Natural killer cell (primary cell): ENCODE results near the gene MAP4K2. TPM values are rescaled to one million over a fixed set of nuclear protein-coding genes. Genes with fewer than 3 reads are reported as not detected.

Source experiments
- ATAC-seq, 3 donors: fragments of 150-1000 bp in 2 of 3; fragments of 200-7000 bp in 1 of 3; cut with Tn5 transposase; 1 replicate in 1 of 3; 2 replicates in 2 of 3; pipeline ENCODE4 v1.10.0; 2021; ENCODE audit warnings: mild to moderate bottlenecking in 2 of 3, moderate library complexity in 2 of 3
- DNase-seq, 2 donors: peaks; one replicate each; pipeline versions ENCODE4 v3.0.0 to v3.0.0-alpha.2; 2013 to 2021; ENCODE audit warnings: mixed read lengths in 1 of 2
- H3K27ac ChIP-seq: one replicate; pipeline ENCODE4 v1.5.1; 2013; ENCODE audit warnings: mild to moderate bottlenecking, low read length
- H3K27me3 ChIP-seq: one replicate; pipeline ENCODE4 v1.6.1; 2013; ENCODE audit warnings: low read length; ENCODE audit not compliant: control insufficient read depth, insufficient read depth
- H3K36me3 ChIP-seq: one replicate; pipeline ENCODE4 v1.6.1; 2013; ENCODE audit warnings: low read length; ENCODE audit not compliant: control insufficient read depth, insufficient read depth
- H3K4me1 ChIP-seq: one replicate; pipeline ENCODE4 v1.6.1; 2013; ENCODE audit warnings: low read length; ENCODE audit not compliant: control insufficient read depth, insufficient read depth
- H3K4me3 ChIP-seq: one replicate; pipeline ENCODE4 v1.5.1; 2013; ENCODE audit warnings: low read length
- H3K9me3 ChIP-seq: one replicate; pipeline ENCODE4 v1.6.1; 2013; ENCODE audit warnings: low read length; ENCODE audit not compliant: control insufficient read depth, insufficient read depth
- H3K27ac Mint-ChIP-seq, 2 donors: one replicate each; pipeline ENCODE4 v1.8.0; 2022; ENCODE audit warnings: mild to moderate bottlenecking in 2 of 2, mixed read lengths in 2 of 2, moderate library complexity in 1 of 2
- H3K27me3 Mint-ChIP-seq, 2 donors: one replicate each; pipeline ENCODE4 v1.8.0; 2022; ENCODE audit warnings: low read depth in 2 of 2, mixed read lengths in 2 of 2
- H3K36me3 Mint-ChIP-seq: one replicate; pipeline ENCODE4 v1.8.0; 2022; ENCODE audit warnings: mixed read lengths
- H3K4me1 Mint-ChIP-seq, 2 donors: one replicate each; pipeline ENCODE4 v1.8.0; 2022; ENCODE audit warnings: mixed read lengths in 2 of 2
- H3K4me3 Mint-ChIP-seq: one replicate; pipeline ENCODE4 v1.8.0; 2022; ENCODE audit warnings: mild to moderate bottlenecking, moderate library complexity, mixed read lengths
- H3K9me3 Mint-ChIP-seq, 2 donors: one replicate each; pipeline ENCODE4 v1.8.0; 2022; ENCODE audit warnings: mixed read lengths in 2 of 2
- WGBS: methylation state at CpG from one replicate; pipeline ENCODE4 v1.1.7; 2013; ENCODE audit warnings: missing lambda C conversion rate; ENCODE audit not compliant: insufficient coverage; 5-methylcytosine and 5-hydroxymethylcytosine counted together
- intact Hi-C: fragments of 100-400 bp; cut with micrococcal nuclease; formaldehyde crosslinking; loops from one replicate; pipeline ENCODE4 v1.14.2; 2022
- total RNA-seq, 4 donors: library from RNA; stranded (reverse); fragments of 120-200 nt in 1 of 4; gene quantifications; one replicate each; pipeline versions ENCODE4 v1.2.3 to v1.2.4, GENCODE V29; 2013 to 2022
- TF ChIP-seq, protein P1 (sequence below): fragments of 200-600 bp; IDR thresholded peaks from one replicate; pipeline ENCODE4 v1.8.0; 2022; ENCODE audit warnings: antibody characterized with exemption

The MAP4K2 gene
- total RNA-seq, 3 donors from 2014 or later (not counting 1 experiment from before 2014, with no cell fraction given) = 38.3 to 40.6 (median 38.7) TPM

DNA sequence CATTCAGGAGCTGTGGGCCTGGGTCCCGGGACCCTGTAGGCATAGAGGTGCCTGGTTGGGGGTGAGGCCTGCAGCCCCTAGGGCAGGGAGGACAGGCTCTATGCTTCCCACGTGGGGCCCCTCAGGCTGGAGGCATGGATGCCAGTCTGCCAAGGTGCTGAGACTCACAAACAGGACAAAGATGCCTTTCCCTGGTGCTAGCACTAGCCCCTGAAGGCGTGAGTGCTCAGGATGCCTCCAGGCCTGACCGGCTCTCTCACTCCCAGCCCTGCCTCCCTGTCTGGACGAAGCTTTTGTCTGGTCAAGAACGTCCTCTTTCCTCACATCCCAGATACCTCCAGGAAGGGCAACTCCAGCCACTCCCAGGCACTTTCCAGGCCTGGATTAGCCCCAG lies 39.3 kb upstream of the MAP4K2 start:
- 83% methylated on average over 6 of the region's 6 CpGs for WGBS
- no peak for DNase-seq
- Mint-ChIP-seq H3K4me3 (no peak overlapping the region), H3K27me3 (no peaks in the 10 kb centered on the region), H3K4me1 (peaks cover 13 to 26% of the 10 kb centered on the region in 2 donors), H3K27ac (no peak overlapping the region), H3K9me3 (no peaks in the 10 kb centered on the region), H3K36me3 (no peaks in the 10 kb centered on the region)
- no peaks in the 10 kb centered on the region for H3K27me3 ChIP-seq
- no peak overlapping the region for H3K27ac ChIP-seq
- H3K36me3 ChIP-seq = no peaks in the 10 kb centered on the region
- peaks cover 30% of the 10 kb centered on the region for H3K4me1 ChIP-seq
- ATAC-seq = no peak
- H3K9me3 ChIP-seq = no peaks in the 10 kb centered on the region
- intact Hi-C loops = loop anchor here (10.0 kb wide), 1 partner anchor 492 kb away; the partner anchor contains the start of gene DPF2
- TF ChIP-seq, protein P1, sequence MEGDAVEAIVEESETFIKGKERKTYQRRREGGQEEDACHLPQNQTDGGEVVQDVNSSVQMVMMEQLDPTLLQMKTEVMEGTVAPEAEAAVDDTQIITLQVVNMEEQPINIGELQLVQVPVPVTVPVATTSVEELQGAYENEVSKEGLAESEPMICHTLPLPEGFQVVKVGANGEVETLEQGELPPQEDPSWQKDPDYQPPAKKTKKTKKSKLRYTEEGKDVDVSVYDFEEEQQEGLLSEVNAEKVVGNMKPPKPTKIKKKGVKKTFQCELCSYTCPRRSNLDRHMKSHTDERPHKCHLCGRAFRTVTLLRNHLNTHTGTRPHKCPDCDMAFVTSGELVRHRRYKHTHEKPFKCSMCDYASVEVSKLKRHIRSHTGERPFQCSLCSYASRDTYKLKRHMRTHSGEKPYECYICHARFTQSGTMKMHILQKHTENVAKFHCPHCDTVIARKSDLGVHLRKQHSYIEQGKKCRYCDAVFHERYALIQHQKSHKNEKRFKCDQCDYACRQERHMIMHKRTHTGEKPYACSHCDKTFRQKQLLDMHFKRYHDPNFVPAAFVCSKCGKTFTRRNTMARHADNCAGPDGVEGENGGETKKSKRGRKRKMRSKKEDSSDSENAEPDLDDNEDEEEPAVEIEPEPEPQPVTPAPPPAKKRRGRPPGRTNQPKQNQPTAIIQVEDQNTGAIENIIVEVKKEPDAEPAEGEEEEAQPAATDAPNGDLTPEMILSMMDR = no peak
- no peak overlapping the region for H3K4me3 ChIP-seq

DNA sequence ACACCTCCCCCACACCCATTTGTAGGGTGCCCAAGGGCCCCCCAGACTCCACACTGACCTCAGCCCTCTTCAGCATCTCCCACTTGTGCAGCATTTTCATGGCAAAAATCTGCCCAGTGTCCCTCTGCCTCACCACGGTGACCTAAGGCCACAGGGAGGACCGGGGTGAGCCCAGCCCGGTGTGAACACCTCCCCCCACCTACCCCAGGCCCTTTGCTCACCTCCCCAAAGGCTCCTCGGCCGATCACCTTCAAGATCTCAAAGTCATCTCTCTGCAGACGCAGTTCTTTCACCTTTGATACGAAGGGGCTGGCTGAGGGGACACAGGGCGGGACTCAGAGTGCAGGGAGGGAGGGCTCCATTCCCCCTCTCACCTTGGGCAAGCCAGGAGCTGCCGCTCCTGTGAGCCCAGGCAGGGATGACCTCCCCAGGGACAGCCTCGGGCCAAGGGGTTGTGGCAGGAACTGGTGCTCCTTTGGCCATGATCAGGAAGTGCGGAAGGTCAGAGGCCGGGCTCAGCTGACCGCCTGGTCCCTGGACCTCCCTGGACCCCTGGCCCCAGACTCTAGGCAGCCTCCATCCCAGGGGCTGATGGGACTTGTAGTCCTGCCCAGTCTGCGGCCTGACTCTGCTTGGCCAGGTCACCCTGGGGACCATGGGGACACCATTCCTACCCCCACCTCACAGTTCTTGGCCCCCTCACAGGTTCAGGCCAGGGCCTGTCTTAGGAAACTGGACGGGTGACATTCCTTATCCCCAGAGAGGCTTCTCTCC lies 38.8 kb upstream of the MAP4K2 start:
- Mint-ChIP-seq H3K27me3 (no peaks in the 10 kb centered on the region), H3K27ac (no peak overlapping the region), H3K9me3 (no peaks in the 10 kb centered on the region), H3K36me3 (no peaks in the 10 kb centered on the region), H3K4me1 (peaks cover 17 to 21% of the 10 kb centered on the region in 2 donors), H3K4me3 (no peak overlapping the region)
- DNase-seq (no peak), ATAC-seq (no peak)
- H3K36me3 ChIP-seq = no peaks in the 10 kb centered on the region
- WGBS = 97% methylated on average over 15 of the region's 15 CpGs
- H3K4me1 ChIP-seq = peaks cover 30% of the 10 kb centered on the region
- H3K4me3 ChIP-seq = no peak overlapping the region
- TF ChIP-seq, protein P1 = no peak
- no peaks in the 10 kb centered on the region for H3K27me3 ChIP-seq
- intact Hi-C loops = loop anchor here (10.0 kb wide), 1 partner anchor 493 kb away; the partner anchor contains the start of gene DPF2
- H3K9me3 ChIP-seq = no peaks in the 10 kb centered on the region
- no peak overlapping the region for H3K27ac ChIP-seq

DNA sequence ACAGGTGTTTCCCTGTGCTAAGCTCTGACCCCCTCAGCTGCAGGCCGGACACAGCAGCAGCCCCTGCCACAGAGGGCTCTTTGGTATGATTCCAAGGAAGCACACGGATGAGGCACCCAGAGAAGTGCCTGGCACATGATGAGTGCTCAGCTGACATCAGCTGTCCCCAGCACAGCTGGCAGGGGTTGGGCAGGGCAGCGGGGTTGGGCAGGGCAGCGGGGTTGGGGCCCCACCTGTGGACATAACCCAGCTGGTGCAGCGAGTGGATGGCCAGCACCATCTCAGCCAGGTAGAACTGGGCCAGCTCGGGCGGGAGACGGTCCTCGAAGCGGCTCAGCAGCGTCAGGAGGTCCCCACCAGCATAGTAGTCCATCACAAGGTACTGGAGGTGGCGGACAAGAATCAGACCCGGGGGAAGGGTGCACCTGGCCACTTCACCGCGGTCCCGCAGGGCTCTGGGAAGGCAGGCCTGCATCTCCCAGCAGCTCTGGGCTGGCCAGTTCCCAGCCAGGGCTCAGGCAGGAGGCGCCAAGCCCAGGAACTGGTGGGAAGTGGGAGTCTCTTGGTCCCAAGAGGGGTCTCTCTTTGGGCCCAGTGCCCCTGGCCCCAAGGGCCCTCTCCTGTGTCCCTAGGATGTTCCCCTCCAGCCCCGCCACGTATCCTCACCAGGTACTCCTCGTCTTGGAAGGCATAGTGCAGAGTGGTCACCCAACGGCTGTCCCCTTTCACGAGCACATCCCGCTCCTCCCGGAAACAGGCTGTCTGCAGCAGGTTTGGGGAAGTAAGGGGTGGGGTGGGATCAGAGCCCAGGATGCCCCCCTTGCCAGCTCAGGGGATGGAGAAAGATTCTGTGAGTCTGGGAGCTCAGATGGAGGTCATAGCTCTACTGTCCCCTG lies 37.1 kb upstream of the MAP4K2 start:
- Histone ChIP-seq H3K9me3 (no peaks in the 10 kb centered on the region), H3K27me3 (no peaks in the 10 kb centered on the region), H3K27ac (no peak overlapping the region), H3K4me3 (no peak overlapping the region), H3K4me1 (peaks cover 29% of the 10 kb centered on the region), H3K36me3 (no peaks in the 10 kb centered on the region)
- intact Hi-C loops = loop anchor here (10.0 kb wide), 1 partner anchor 495 kb away; the partner anchor contains the start of gene DPF2
- ATAC-seq (no peak), DNase-seq (no peak)
- TF ChIP-seq, protein P1 = no peak
- 94% methylated on average over 24 of the region's 24 CpGs for WGBS
- H3K27ac Mint-ChIP-seq = no peak overlapping the region
- no peaks in the 10 kb centered on the region for H3K36me3 Mint-ChIP-seq
- no peaks in the 10 kb centered on the region for H3K27me3 Mint-ChIP-seq
- peaks cover 15 to 18% of the 10 kb centered on the region in 2 donors for H3K4me1 Mint-ChIP-seq
- H3K9me3 Mint-ChIP-seq = no peaks in the 10 kb centered on the region
- no peak overlapping the region for H3K4me3 Mint-ChIP-seq
